Spleen (tissue), 11 donors: ENCODE results near the gene ATP2C2. TPM values are rescaled to one million over a fixed set of nuclear protein-coding genes. Genes with fewer than 3 reads are reported as not detected.

Experiments
- DNase-seq: peaks from one replicate; pipeline ENCODE4 v3.0.0-alpha.2; 2020
- H3K27ac ChIP-seq, 8 donors: fragments of 200-600 bp; sonication (generic) in 7 of 8; 1 replicate in 4 of 8; 2 replicates in 4 of 8; pipeline versions ENCODE4 v1.5.0 to v1.8.0; 2016 to 2021; ENCODE audit warnings: inconsistent platforms in 4 of 8, mild to moderate bottlenecking in 4 of 8, moderate library complexity in 1 of 8
- H3K27me3 ChIP-seq, 7 donors: fragments of 200-600 bp; sonication (generic) in 6 of 7; replicated peaks in 1 of 7; 1 replicate in 4 of 7; 2 replicates in 3 of 7; pipeline versions ENCODE4 v1.5.0 to v1.8.0; 2016 to 2021; ENCODE audit warnings: inconsistent platforms in 3 of 7, mild to moderate bottlenecking in 1 of 7
- H3K36me3 ChIP-seq, 6 donors: fragments of 200-600 bp; sonication (generic) in 5 of 6; 1 replicate in 4 of 6; 2 replicates in 2 of 6; pipeline versions ENCODE4 v1.5.0 to v1.8.0; 2016 to 2021; ENCODE audit warnings: inconsistent platforms in 2 of 6
- H3K4me1 ChIP-seq, 6 donors: fragments of 200-600 bp; sonication (generic) in 5 of 6; 1 replicate in 3 of 6; 2 replicates in 3 of 6; pipeline versions ENCODE4 v1.5.0 to v1.8.0; 2016 to 2021; ENCODE audit warnings: inconsistent platforms in 3 of 6
- H3K4me3 ChIP-seq, 8 donors: fragments of 200-600 bp; sonication (generic) in 7 of 8; 1 replicate in 4 of 8; 2 replicates in 4 of 8; pipeline versions ENCODE4 v1.5.0 to v1.8.0; 2016 to 2021; ENCODE audit warnings: inconsistent platforms in 4 of 8, mild to moderate bottlenecking in 4 of 8, moderate library complexity in 2 of 8
- H3K9me3 ChIP-seq, 8 donors: fragments of 200-600 bp; sonication (generic) in 7 of 8; 1 replicate in 4 of 8; 2 replicates in 4 of 8; pipeline versions ENCODE4 v1.5.0 to v1.8.0; 2016 to 2021; ENCODE audit warnings: inconsistent platforms in 4 of 8
- POLR2A ChIP-seq, 3 donors: fragments of 450-650 bp; IDR thresholded peaks; one replicate each; pipeline ENCODE4 v1.5.1; 2017; ENCODE audit warnings: antibody characterized with exemption in 3 of 3, mild to moderate bottlenecking in 1 of 3
- POLR2AphosphoS5 ChIP-seq, 3 donors: sonication (generic); formaldehyde crosslinking; IDR thresholded peaks; one replicate each; pipeline ENCODE4 v1.5.1; 2017; ENCODE audit warnings: antibody characterized with exemption in 3 of 3
- WGBS, 5 donors: extraction: QIAGEN DNeasy Blood & Tissue Kit in 3 of 5; methylation state at CpG; one replicate each; pipeline versions ENCODE4 v1.1.5 to v1.1.7; 2013 to 2018; 5-methylcytosine and 5-hydroxymethylcytosine counted together
- intact Hi-C: fragments of 100-400 bp; cut with DNase I; formaldehyde crosslinking; loops from one replicate; pipeline ENCODE4 v1.15.0; 2023; ENCODE audit warnings: low total_unique reads
- polyA plus RNA-seq, 3 donors: library from polyadenylated mRNA; stranded (reverse); fragments of 200-250 nt; gene quantifications; one replicate each; pipeline ENCODE4 v1.2.1, GENCODE V29; 2013
- total RNA-seq, 7 donors: library from RNA; depleted of rRNA in 3 of 7; stranded (reverse); fragments of >200 nt in 3 of 7; fragmentation: NEBNext Ultra II Directional in 4 of 7; extraction: Animal tissue kit (Norgen Biotek cat#: 25700) in 4 of 7; gene quantifications; one replicate each; pipeline versions ENCODE4 v1.1.0 to v1.2.1, GENCODE V29; 2016 to 2021
- TF ChIP-seq, protein P1 (sequence below), 11 experiments: fragments of 200-600 bp in 7 of 11; fragments of 450-650 bp in 4 of 11; sonication (generic) in 4 of 11; IDR thresholded peaks in 8 of 11; conservative IDR thresholded peaks in 3 of 11; 1 replicate in 7 of 11; 2 replicates in 4 of 11; pipeline versions ENCODE4 v1.4.0 to v1.8.0; 2016 to 2021; ENCODE audit warnings: antibody characterized with exemption in 11 of 11, inconsistent platforms in 4 of 11, mild to moderate bottlenecking in 1 of 11
- donor health status: healthy with polysubstance abuse.
- donor health status: DM: no; HTN: no; CAD: no; lungs with moderate emphysema.
- donor health status: DM: no; HTN: no; CAD: no.
- donor health status: Bipolar disorder and iron deficiency.
- donor health status: healthy.
- donor health status: DM: no; HTN: no; CAD: no.
- donor health status: DM: yes; HTN: yes; CAD: no.

Gene ATP2C2
- total and polyA plus RNA-seq, 10 donors: 0.09 to 8.1 (median 1.2) TPM

GRCh38 chr16:84459941-84460405 is 91.6 kb downstream of the ATP2C2 start:
- Histone ChIP-seq H3K27ac (no peak overlapping the region), H3K4me1 (peaks cover 0 to 10% (median 3%) of the 10 kb centered on the region in 6 donors), H3K9me3 (no peaks in the 10 kb centered on the region), H3K36me3 (peaks cover 0 to 60% (median 0%) of the 10 kb centered on the region in 6 donors), H3K27me3 (no peaks in the 10 kb centered on the region), H3K4me3 (no peak overlapping the region)
- WGBS, 5 donors: 76 to 92% (median 86%) methylated on average over 5 to 14 of the region's 14 CpGs
- TF ChIP-seq POLR2A (IDR thresholded peaks at IDR 0.05): no peak
- no peak for TF ChIP-seq POLR2AphosphoS5 (IDR thresholded peaks at IDR 0.05)
- TF ChIP-seq, protein P1, sequence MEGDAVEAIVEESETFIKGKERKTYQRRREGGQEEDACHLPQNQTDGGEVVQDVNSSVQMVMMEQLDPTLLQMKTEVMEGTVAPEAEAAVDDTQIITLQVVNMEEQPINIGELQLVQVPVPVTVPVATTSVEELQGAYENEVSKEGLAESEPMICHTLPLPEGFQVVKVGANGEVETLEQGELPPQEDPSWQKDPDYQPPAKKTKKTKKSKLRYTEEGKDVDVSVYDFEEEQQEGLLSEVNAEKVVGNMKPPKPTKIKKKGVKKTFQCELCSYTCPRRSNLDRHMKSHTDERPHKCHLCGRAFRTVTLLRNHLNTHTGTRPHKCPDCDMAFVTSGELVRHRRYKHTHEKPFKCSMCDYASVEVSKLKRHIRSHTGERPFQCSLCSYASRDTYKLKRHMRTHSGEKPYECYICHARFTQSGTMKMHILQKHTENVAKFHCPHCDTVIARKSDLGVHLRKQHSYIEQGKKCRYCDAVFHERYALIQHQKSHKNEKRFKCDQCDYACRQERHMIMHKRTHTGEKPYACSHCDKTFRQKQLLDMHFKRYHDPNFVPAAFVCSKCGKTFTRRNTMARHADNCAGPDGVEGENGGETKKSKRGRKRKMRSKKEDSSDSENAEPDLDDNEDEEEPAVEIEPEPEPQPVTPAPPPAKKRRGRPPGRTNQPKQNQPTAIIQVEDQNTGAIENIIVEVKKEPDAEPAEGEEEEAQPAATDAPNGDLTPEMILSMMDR (IDR thresholded peaks at IDR 0.05 in 8 of 11, conservative IDR thresholded peaks at IDR 0.05 in 3 of 11): no peak
- peak; percentile 40 for DNase-seq
- intact Hi-C loops: no loop called here

DNA sequence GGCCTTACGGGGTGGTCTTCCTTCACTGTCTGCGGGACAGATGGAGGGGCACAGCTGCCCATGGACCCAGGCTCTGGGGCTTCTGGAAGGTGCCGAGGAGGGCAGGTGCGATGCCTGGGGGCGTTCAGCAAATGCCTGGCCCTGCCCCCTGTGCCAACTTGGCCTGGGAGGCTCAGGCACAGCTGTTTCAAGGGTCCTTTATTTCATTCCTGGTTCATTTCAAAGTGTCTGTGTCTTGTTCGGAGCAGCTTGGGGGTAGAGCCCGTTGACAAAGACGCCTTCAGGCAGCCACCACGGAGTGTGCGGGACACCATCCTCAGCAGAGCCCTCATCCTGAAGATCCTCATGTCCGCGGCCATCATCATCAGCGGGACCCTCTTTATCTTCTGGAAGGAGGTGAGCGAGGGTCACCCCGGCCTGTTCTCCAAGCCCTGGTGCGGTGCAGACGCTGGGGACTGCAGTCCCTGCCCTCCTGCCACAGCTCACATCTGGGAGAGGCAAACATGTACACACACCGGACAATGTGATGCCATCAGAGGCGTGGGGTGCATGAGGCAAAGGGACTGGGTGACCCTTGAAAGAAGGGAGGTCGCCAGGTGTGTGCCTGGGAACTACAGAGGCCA is 92.2 kb downstream of the ATP2C2 start:
- H3K4me1 ChIP-seq: peaks cover 0 to 10% (median 3%) of the 10 kb centered on the region in 6 donors
- intact Hi-C loops: no loop called here
- TF ChIP-seq POLR2AphosphoS5 (IDR thresholded peaks at IDR 0.05): no peak
- TF ChIP-seq, protein P1 (IDR thresholded peaks at IDR 0.05 in 8 of 11, conservative IDR thresholded peaks at IDR 0.05 in 3 of 11): no peak
- TF ChIP-seq POLR2A (IDR thresholded peaks at IDR 0.05): no peak
- H3K4me3 ChIP-seq: no peak overlapping the region
- DNase-seq: peak; percentile 52
- no peak overlapping the region for H3K27ac ChIP-seq
- WGBS, 5 donors: 80 to 86% (median 85%) methylated on average over 13 to 20 of the region's 20 CpGs
- no peaks in the 10 kb centered on the region for H3K27me3 ChIP-seq
- H3K36me3 ChIP-seq: peaks cover 0 to 66% (median 0%) of the 10 kb centered on the region in 6 donors
- no peaks in the 10 kb centered on the region for H3K9me3 ChIP-seq

GRCh38 chr16:84461029-84461412 is 92.7 kb downstream of the ATP2C2 start:
- Histone ChIP-seq H3K27me3 (no peaks in the 10 kb centered on the region), H3K4me1 (peaks cover 0 to 10% (median 3%) of the 10 kb centered on the region in 6 donors), H3K27ac (no peak overlapping the region), H3K36me3 (peaks cover 0 to 66% (median 0%) of the 10 kb centered on the region in 6 donors), H3K9me3 (peaks cover 0 to 1% (median 0%) of the 10 kb centered on the region in 8 donors), H3K4me3 (no peak overlapping the region)
- intact Hi-C loops: no loop called here
- 74 to 83% (median 78%) methylated on average over 8 of the region's 8 CpGs for WGBS, 5 donors
- peak; percentile 21 for DNase-seq
- no peak for TF ChIP-seq POLR2A (IDR thresholded peaks at IDR 0.05)
- no peak for TF ChIP-seq POLR2AphosphoS5 (IDR thresholded peaks at IDR 0.05)
- TF ChIP-seq, protein P1 (IDR thresholded peaks at IDR 0.05 in 8 of 11, conservative IDR thresholded peaks at IDR 0.05 in 3 of 11): no peak

DNA sequence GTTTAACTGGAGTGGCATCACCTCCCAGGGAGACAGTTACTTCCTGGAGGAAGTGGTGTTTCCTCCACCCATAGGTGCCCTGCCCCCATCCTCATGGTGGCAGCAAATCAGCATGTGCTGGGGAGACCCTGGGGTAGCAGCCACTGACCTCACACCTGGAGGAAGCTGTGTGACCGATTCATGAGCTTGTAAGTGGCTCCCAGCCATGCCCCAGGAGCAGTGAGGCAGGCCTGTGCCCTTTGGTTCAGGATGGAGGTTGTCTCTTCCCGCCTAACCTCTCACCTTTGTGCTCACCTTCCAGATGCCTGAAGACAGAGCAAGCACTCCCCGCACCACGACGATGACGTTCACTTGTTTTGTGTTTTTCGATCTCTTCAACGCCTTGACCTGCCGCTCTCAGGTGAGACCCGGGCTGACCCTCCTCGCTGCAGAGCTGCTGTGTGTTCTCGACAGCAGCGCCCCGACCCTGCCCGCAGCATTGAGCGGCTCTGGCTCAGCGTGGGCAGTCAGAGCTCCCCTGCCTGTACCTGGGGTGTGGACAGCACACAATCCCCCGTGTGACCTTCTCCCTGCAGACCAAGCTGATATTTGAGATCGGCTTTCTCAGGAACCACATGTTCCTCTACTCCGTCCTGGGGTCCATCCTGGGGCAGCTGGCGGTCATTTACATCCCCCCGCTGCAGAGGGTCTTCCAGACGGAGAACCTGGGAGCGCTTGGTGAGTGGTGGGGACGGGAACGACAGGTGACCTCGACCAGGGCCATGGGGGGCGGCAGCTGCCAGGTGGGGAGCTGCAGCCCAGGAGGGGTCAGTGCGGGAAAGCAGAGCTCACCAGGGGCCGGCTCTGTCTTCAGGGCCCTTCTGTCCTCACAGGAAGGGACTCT is 93.3 kb downstream of the ATP2C2 start:
- peaks cover 0 to 10% (median 3%) of the 10 kb centered on the region in 6 donors for H3K4me1 ChIP-seq
- H3K4me3 ChIP-seq: no peak overlapping the region
- H3K27me3 ChIP-seq: no peaks in the 10 kb centered on the region
- WGBS, 5 donors: 91 to 95% (median 94%) methylated on average over 29 to 30 of the region's 30 CpGs
- TF ChIP-seq POLR2AphosphoS5 (IDR thresholded peaks at IDR 0.05) (no peak), POLR2A (IDR thresholded peaks at IDR 0.05) (no peak)
- TF ChIP-seq, protein P1 (IDR thresholded peaks at IDR 0.05 in 8 of 11, conservative IDR thresholded peaks at IDR 0.05 in 3 of 11): no peak
- H3K36me3 ChIP-seq: peaks cover 0 to 68% (median 2%) of the 10 kb centered on the region in 6 donors
- H3K9me3 ChIP-seq: peaks cover 0 to 8% (median 4%) of the 10 kb centered on the region in 8 donors
- no peak overlapping the region for H3K27ac ChIP-seq
- intact Hi-C loops: no loop called here
- peak; percentile 54 for DNase-seq
